HCT116 (cell line): ENCODE results near the gene SEMA4B. TPM values are rescaled to one million over a fixed set of nuclear protein-coding genes. Genes with fewer than 3 reads are reported as not detected.

Experiments used
- ATAC-seq: fragments of 200-7000 bp; cut with Tn5 transposase; 2 replicates; pipeline ENCODE4 v1.9.1; 2020; ENCODE audit warnings: mild to moderate bottlenecking, moderate library complexity
- Bru-seq: library from RNA; stranded (reverse); fragments of 400-500 nt; gene quantifications from one replicate; lab custom pipeline; 2021; lab: Mats Ljungman, UMichigan
- BruChase-seq, 2 experiments: library from RNA; stranded (reverse); fragments of 400-500 nt; gene quantifications; one replicate each; lab custom pipeline; 2021; lab: Mats Ljungman, UMichigan
- BruUV-seq: library from RNA; stranded (reverse); fragments of 400-500 nt; replicated peaks from 2 replicates; lab custom pipeline; 2021; lab: Mats Ljungman, UMichigan
- CTCF ChIA-PET: fragments of 300-600 bp; sonication (Branson Sonifier 250); formaldehyde crosslinking; loops from one replicate; lab custom pipeline; 2021; ENCODE audit warnings: antibody characterized with exemption; lab: Charles Lee
- POLR2A ChIA-PET: fragments of 300-600, 350-600 bp; sonication (Branson Sonifier 250); formaldehyde crosslinking; loops from one replicate; lab custom pipeline; 2021; ENCODE audit warnings: antibody characterized with exemption; lab: Charles Lee
- RAD21 ChIA-PET, 2 experiments: fragments of 300-600 bp; sonication (Branson Sonifier 250); formaldehyde crosslinking; loops; one replicate each; lab custom pipeline; 2023; ENCODE audit warnings: low total read pairs in 2 of 2; ENCODE audit not compliant: uncharacterized antibody in 2 of 2, unreplicated experiment in 2 of 2, low non-redundant PET in 1 of 2; lab: Charles Lee
- DNase-seq: peaks from one replicate; pipeline ENCODE4 v3.0.0-alpha.2; 2010; ENCODE audit warnings: low read depth, low spot score
- H2AFZ ChIP-seq: fragments of 200-600 bp; shearing (Covaris generic), sonication (generic); 2 replicates; pipeline ENCODE4 v1.6.1; 2017; ENCODE audit warnings: low read depth, mixed run types, mixed read lengths, antibody characterized with exemption, low read length; ENCODE audit not compliant: poor library complexity, severe bottlenecking
- H3K27ac ChIP-seq: 2 replicates; pipeline ENCODE4 v1.5.1; 2012; ENCODE audit warnings: low read depth, low read length
- H3K27me3 ChIP-seq: fragments of 200-600 bp; sonication (generic); 2 replicates; pipeline ENCODE4 v1.6.1; 2016; ENCODE audit warnings: mixed run types, low read length, mixed read lengths; ENCODE audit not compliant: insufficient read depth
- H3K36me3 ChIP-seq, 2 experiments: fragments of 200-500 bp in 1 of 2; fragments of 200-600 bp in 1 of 2; sonication (Bioruptor generic) in 1 of 2; sonication (generic) in 1 of 2; 2 replicates each; pipeline versions ENCODE4 v1.5.1 to v1.6.1; 2014 to 2016; ENCODE audit warnings: low read length in 2 of 2, inconsistent platforms in 1 of 2, mixed read lengths in 1 of 2, mixed run types in 1 of 2; ENCODE audit not compliant: insufficient read depth in 2 of 2, control insufficient read depth in 1 of 2
- H3K4me1 ChIP-seq, 2 experiments: fragments of 200-600 bp in 1 of 2; sonication (generic) in 1 of 2; 2 replicates each; pipeline versions ENCODE4 v1.5.1 to v1.6.1; 2012 to 2017; ENCODE audit warnings: low read length in 2 of 2, inconsistent platforms in 1 of 2, mild to moderate bottlenecking in 1 of 2, mixed read lengths in 1 of 2, mixed run types in 1 of 2, moderate library complexity in 1 of 2; ENCODE audit not compliant: insufficient read depth in 2 of 2, control insufficient read depth in 1 of 2
- H3K4me2 ChIP-seq: fragments of 200-600 bp; sonication (generic); 2 replicates; pipeline ENCODE4 v1.6.1; 2017; ENCODE audit warnings: mixed run types, low read length, mixed read lengths
- H3K4me3 ChIP-seq, 2 experiments: fragments of 200-600 bp in 1 of 2; sonication (generic) in 1 of 2; replicated peaks in 1 of 2; 2 replicates each; pipeline ENCODE4 v1.5.1; 2011 to 2016; ENCODE audit warnings: low read length in 2 of 2, control low read depth in 1 of 2, low read depth in 1 of 2, mild to moderate bottlenecking in 1 of 2, mixed read lengths in 1 of 2, mixed run types in 1 of 2
- H3K79me2 ChIP-seq: fragments of 200-600 bp; sonication (generic); 2 replicates; pipeline ENCODE4 v1.6.1; 2017; ENCODE audit warnings: mild to moderate bottlenecking, mixed run types, low read length, moderate library complexity, mixed read lengths; ENCODE audit not compliant: insufficient read depth
- H3K9ac ChIP-seq: fragments of 200-600 bp; sonication (generic); 2 replicates; pipeline ENCODE4 v1.6.1; 2016; ENCODE audit warnings: low read length, mixed read lengths
- H3K9me2 ChIP-seq: fragments of 200-600 bp; sonication (generic), shearing (Covaris generic); 2 replicates; pipeline ENCODE4 v1.6.1; 2017; ENCODE audit warnings: mixed run types, mild to moderate bottlenecking, moderate library complexity; ENCODE audit not compliant: insufficient read depth
- H3K9me3 ChIP-seq, 2 experiments: fragments of 200-500 bp in 1 of 2; fragments of 200-600 bp in 1 of 2; sonication (Bioruptor generic) in 1 of 2; sonication (generic) in 1 of 2; 2 replicates each; pipeline ENCODE4 v1.6.1; 2014 to 2017; ENCODE audit warnings: low read length in 2 of 2, mixed read lengths in 2 of 2, inconsistent platforms in 1 of 2, low read depth in 1 of 2, mild to moderate bottlenecking in 1 of 2, mixed run types in 1 of 2, moderate library complexity in 1 of 2; ENCODE audit not compliant: control insufficient read depth in 1 of 2, insufficient read depth in 1 of 2
- H4K20me1 ChIP-seq: fragments of 200-600 bp; sonication (generic), shearing (Covaris generic); 2 replicates; pipeline ENCODE4 v1.6.1; 2017; ENCODE audit warnings: mixed run types, mild to moderate bottlenecking, moderate library complexity; ENCODE audit not compliant: insufficient read depth
- EZH2phosphoT487 ChIP-seq: fragments of 200-600 bp; IDR thresholded peaks from 2 replicates; pipeline ENCODE4 v1.6.1; 2018; ENCODE audit warnings: antibody characterized with exemption, borderline replicate concordance
- POLR2A ChIP-seq: IDR thresholded peaks from 2 replicates; pipeline ENCODE4 v1.7.0; 2011; ENCODE audit warnings: borderline replicate concordance; ENCODE audit not compliant: insufficient read depth, insufficient read length; ENCODE audit errors: extremely low read depth
- POLR2AphosphoS5 ChIP-seq: IDR thresholded peaks from 2 replicates; pipeline ENCODE4 v1.6.1; 2011; ENCODE audit warnings: mild to moderate bottlenecking, low read depth, low read length, moderate library complexity
- SP1 ChIP-seq: IDR thresholded peaks from 2 replicates; pipeline ENCODE4 v1.6.1; 2012; ENCODE audit warnings: low read depth
- YY1 ChIP-seq: IDR thresholded peaks from 2 replicates; pipeline ENCODE4 v1.6.1; 2011; ENCODE audit warnings: low read length, low read depth, moderate library complexity, mild to moderate bottlenecking; ENCODE audit not compliant: insufficient replicate concordance; ENCODE audit errors: extremely low read depth
- ZFX ChIP-seq: fragments of 450-650 bp; IDR thresholded peaks from 2 replicates; pipeline ENCODE4 v1.6.1; 2017
- intact Hi-C: fragments of 100-400 bp; cut with micrococcal nuclease; formaldehyde crosslinking; loops from 2 replicates; pipeline ENCODE4 v1.10.0; 2022
- long read RNA-seq: library from polyadenylated mRNA; unstranded; transcript quantifications from one replicate; pipeline ENCODE4 v2.0.0, GENCODE V29; 2021; ENCODE audit not compliant: unreplicated experiment
- polyA plus RNA-seq: library from polyadenylated mRNA; unstranded; fragments of >200 nt; gene quantifications from 2 replicates; pipeline ENCODE4 v1.2.1, GENCODE V29; 2012; ENCODE audit warnings: missing spikeins
- total RNA-seq: library from RNA; stranded (reverse); gene quantifications from one replicate; pipeline ENCODE4 v1.2.1, GENCODE V29; 2021; ENCODE audit not compliant: unreplicated experiment

Gene SEMA4B, protein sequence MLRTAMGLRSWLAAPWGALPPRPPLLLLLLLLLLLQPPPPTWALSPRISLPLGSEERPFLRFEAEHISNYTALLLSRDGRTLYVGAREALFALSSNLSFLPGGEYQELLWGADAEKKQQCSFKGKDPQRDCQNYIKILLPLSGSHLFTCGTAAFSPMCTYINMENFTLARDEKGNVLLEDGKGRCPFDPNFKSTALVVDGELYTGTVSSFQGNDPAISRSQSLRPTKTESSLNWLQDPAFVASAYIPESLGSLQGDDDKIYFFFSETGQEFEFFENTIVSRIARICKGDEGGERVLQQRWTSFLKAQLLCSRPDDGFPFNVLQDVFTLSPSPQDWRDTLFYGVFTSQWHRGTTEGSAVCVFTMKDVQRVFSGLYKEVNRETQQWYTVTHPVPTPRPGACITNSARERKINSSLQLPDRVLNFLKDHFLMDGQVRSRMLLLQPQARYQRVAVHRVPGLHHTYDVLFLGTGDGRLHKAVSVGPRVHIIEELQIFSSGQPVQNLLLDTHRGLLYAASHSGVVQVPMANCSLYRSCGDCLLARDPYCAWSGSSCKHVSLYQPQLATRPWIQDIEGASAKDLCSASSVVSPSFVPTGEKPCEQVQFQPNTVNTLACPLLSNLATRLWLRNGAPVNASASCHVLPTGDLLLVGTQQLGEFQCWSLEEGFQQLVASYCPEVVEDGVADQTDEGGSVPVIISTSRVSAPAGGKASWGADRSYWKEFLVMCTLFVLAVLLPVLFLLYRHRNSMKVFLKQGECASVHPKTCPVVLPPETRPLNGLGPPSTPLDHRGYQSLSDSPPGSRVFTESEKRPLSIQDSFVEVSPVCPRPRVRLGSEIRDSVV
- total RNA-seq (98.6 TPM), Bru-seq, nascent RNA (percentile 73 among the genes with signal in this experiment), BruChase-seq, experiment 1, labeled RNA remaining after a 6-hour chase (percentile 70 among the genes with signal in this experiment), BruChase-seq, experiment 2, labeled RNA remaining after a 2-hour chase (percentile 74 among the genes with signal in this experiment)
- 180 and 260 TPM in 2 replicates for polyA plus RNA-seq
- long read RNA-seq, transcript SEMA4B-202 (14 exons, 3,807 nt): major isoform, 24 of 174 reads
- long read RNA-seq, transcript SEMA4B-220 (2 exons, 563 nt): minor isoform, 5 of 174 reads
- long read RNA-seq, transcript SEMA4B-201 (15 exons, 3,781 nt): minor isoform, 7 of 174 reads
- long read RNA-seq, partial matches to known transcripts: 67 of 174 reads
- long read RNA-seq, other reads (novel, unspliced or antisense): 70 of 174 reads

DNA sequence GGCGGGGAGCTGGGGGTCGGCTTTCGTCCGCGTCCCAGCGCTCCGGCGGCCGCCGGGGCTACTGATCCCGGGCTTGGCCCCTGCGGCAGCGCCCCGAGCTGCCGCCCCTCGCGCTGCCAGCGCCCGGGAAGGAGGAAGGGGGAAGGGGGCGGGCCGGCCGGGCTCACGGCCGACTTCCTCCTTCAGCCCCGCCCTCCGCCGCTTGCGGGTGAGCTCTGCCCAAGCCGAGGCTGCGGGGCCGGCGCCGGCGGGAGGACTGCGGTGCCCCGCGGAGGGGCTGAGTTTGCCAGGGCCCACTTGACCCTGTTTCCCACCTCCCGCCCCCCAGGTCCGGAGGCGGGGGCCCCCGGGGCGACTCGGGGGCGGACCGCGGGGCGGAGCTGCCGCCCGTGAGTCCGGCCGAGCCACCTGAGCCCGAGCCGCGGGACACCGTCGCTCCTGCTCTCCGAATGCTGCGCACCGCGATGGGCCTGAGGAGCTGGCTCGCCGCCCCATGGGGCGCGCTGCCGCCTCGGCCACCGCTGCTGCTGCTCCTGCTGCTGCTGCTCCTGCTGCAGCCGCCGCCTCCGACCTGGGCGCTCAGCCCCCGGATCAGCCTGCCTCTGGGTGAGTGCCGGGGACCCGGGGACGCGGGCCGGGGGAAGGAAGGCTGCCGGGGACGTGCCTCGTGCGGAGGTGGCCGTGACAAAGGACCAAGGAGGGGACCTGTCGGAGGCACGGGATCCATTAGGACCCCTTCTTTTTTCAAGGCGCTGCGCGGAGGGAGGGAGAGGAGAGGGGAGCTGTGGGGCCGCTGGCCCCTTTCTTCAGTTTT is at the start of gene SEMA4B:
SEMA4B (plus strand) TSS at position 201 of the 814 bp plus-strand sequence; CDS start at position 450, 249 bp downstream.
- Histone ChIP-seq H3K36me3 (peaks cover 2 to 18% of the 10 kb centered on the region in 2 experiments; a peak in 3 of 4 replicates), H3K9me3 (no peaks in the 10 kb centered on the region), H3K4me2 (peak within 1 kb of the TSS; percentile 94), H3K27ac (peak within 1 kb of the TSS; percentile 82), H3K27me3 (no peaks in the 10 kb centered on the region), H3K9me2 (no peaks in the 10 kb centered on the region), H3K79me2 (peaks cover 49% of the 10 kb centered on the region), H3K4me3 (peak within 1 kb of the TSS; percentile 84 to 97), H3K9ac (peak within 1 kb of the TSS; percentile 89), H4K20me1 (no peaks in the 10 kb centered on the region), H2AFZ (no peak within 1 kb of the TSS), H3K4me1 (peaks cover 18 to 54% of the 10 kb centered on the region in 2 experiments; a peak in 3 of 4 replicates)
- DNase-seq (no peak), ATAC-seq (peak; percentile 88)
- ChIA-PET RAD21 (no interaction called here), CTCF (interaction anchor here (1.1 to 1.8 kb wide), 4 partner anchors 12 to 86 kb away, joined by 3 to 4 read pairs (median 4); no protein-coding TSS in a partner anchor), POLR2A (interaction anchor here (0.6 to 1.6 kb wide), 4 partner anchors 9 to 1083 kb away, joined by 3 to 7 read pairs (median 3); no protein-coding TSS in a partner anchor)
- TF ChIP-seq ZFX (peak; percentile 70; the same call in 1 of the 2 replicates), POLR2A (peak; percentile 54), YY1 (peak; percentile 27), POLR2AphosphoS5 (peak; percentile 76), SP1 (no peak), EZH2phosphoT487 (no peak)
- no TSS peak for BruUV-seq
- intact Hi-C loops: loop anchor here (2.0 kb wide), 1 partner anchor 17 kb away; no protein-coding TSS in a partner anchor
